GM21529 (cell line): ENCODE measurements around the gene TSC22D4.
"Not testable (repeated sequence)": the region's sequence is repeated elsewhere in the genome, so short reads cannot be mapped to it uniquely, and the experiment has no call there.

ENCODE experiments used
- ATAC-seq: cut with Tn5 transposase; IDR thresholded peaks from one replicate; pipeline ENCODE4 v1.9.1; 2021; ENCODE audit not compliant: unreplicated experiment

TSC22D4 gene

DNA sequence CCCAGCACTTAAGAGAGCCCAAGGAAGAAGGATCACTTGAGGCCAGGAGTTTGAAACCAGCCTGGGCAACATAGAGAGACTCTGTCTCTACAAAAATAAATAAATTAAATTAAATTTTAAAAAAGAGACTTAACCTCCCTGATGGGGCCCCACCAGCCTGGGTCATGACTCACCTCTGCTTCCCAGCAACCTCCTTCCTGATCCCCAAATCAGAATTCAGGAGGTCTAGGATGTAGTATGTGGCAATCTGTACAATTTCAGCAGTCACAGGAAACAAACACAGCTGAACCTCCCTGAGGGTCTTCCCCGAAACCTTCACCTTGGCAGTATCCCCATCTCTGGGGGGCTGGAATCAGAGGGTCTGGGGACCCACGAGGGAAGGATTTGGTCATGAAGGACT, 33.0 kb downstream of the TSC22D4 start:
- ATAC-seq: no peak

DNA sequence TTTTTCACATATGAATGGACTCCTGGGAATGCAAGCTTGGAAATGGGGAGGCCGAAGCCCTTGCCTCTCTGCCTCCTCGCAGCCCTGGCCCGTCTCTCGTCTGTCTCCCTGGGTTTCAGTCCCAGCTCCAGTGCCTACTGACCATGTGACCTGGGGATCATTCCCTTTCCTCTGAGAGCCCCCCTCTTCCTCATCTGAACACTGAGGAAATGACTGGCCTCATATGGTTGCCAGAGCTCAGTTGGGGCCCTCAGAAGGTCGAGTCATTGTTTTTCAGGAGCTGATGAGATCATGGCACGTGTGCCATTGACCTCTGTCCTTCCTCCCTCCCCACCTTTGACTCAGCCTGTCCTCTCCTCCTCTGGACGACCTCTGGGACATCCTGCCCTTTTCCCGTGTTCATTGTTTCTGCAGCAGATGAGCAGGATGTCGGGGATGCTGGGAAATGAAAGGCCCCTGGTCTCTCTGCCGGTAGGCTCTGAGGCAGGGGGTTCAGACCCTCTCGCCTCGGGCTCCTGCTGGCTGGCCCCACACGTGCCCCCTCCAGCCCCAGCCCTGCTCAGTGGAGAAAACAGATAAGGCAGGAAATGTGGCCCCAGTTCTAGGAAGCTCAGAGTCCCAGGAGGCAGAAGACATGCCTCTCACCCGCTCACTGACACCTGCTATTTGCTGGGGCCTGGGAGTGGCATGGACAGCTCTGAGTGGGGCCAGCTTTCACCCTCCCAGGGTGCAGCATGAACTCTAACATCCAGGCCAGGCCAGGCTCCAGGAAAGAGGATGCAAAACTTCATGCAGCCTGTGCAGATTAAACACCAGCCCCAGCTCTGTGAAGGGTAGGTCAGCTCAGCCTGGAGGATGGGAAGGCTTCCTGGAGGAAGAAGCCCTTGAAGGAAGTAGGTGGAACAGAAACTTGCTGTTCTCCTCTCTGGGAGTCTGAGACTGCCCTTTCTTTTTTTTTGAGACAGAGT, 34.4 kb downstream of the TSC22D4 start:
- no peak for ATAC-seq

DNA sequence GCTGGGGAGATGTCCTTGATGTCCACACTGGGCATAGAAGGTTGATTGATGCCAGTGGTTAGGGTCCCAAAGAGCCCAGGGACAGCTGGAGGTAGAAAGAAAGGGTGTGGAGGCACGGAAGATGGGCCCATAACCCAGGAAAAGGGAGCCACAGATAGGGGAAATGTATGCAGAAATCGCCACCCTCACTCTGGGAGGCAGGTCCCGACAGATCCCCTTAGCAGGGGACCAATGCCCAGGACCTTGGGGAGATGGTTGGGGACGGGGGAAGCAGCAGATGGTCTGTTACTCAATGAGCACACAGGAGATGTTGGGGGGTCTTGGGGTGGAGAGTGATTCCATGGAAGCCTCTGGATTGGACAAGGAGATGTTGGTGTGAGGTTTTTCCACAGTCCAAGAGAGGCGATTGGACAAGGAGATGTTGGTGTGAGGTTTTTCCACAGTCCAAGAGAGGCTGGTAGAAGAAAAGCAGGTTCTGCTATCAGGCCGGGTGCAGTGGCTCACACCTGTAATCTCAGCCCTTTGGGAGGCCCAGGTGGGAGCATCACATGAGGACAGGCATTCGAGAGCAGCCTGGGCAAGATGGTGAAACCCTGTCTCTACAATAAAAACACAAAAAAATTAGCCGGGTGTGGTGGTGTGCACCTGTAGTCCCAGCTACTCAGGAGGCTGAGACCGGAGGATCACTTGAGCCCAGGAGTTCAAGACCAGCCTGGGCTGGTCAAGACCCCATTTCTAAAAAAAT, 35.7 kb downstream of the TSC22D4 start:
- no peak for ATAC-seq

DNA sequence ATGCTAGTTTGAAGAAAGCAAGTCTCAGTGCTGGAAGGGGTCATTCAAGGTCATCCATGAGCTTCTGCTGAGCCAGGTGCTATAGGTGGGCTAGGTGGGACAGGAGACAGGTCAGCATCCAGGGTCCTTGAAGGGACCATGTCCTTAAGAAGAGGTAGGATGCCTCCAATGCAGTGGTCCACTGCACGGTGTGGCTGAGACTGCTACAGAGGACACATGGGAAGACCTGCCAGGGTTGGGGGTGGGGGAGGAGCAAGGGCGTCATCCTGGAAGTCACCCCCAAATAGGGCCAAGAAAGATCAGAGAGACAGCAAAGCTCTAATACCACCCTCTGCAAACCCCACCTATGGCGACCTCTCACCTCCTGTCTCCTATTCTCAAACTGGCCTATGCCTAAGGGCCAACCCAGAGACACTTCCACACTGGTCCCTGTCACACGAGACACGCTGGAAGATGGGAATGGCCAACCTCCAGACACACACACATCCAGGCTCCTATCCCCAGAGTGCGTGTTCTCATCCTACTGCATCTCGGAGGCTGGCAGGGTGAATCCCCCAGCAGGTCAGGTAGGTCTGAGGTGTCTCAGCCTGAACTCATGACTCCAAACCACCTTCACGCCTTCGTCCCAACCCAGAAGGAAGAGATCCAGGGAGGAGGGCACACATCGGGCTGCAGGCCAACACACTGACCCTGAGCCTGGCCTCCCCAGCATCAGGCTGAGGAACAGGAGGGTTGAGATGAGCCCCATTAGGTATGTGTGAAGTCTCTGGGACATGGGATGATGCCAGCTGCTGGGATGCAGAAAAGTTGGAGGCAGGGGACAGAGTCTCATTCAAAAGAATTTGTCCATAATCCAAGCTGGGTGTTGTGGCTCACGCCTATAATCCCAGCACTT, 37.1 kb downstream of the TSC22D4 start:
- no peak for ATAC-seq

DNA sequence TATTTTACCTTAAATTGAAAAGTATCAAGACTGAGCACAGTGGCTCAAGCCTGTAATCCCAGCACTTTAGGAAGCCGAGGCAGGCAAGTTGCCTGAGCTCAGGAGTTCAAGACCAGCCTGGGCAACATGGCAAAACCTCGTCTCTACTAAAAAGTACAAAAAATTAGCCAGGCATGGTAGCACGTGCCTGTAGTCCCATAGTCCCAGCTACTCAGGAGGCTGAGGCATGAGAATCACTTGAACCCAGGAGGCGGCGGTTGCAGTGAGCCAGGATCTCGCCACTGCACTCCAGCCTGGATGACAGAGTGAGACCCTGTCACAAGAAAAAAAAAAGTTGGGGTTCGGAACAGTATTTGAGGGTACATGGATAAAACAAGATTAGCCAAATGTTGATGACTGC, 39.8 kb downstream of the TSC22D4 start:
- not testable (repeated sequence) for ATAC-seq

DNA sequence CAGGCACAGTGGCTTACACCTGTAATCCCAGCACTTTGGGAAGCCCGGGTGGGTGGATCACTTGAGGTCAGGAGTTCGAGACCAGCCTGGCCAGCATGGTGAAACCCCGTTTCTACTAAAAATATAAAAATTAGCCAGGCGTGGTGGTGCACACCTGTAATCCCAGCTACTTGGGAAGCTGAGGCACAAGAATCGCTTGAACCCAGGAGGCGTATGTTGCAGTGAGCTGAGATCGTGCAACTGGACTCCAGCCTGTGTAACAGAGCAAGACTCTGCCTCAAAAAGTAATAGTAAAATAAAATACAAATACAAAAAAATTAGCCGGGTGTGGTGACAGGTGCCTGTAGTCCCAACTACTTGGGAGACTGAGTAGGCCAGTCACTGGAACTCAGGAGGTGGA, 40.3 kb downstream of the TSC22D4 start:
- ATAC-seq: not testable (repeated sequence)

DNA sequence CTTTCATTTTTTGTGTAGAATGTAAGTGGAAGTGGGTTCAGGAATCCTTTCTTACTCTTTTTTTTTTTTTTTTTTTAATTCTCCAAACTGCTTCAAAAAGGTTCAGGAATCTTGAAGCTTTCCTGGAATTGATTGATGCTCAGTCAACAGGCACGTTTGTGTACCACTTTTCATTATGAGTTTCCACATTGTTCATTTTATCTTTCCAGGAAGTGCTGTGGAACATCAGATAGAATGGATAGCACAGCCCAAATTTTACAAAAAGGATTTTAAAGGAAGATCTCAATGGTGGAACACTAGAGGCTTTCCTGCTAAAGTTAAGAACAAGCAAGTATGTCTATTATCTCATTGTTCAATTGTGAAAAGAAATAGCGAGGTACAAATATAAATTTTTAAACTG, 40.8 kb downstream of the TSC22D4 start:
- no peak for ATAC-seq

DNA sequence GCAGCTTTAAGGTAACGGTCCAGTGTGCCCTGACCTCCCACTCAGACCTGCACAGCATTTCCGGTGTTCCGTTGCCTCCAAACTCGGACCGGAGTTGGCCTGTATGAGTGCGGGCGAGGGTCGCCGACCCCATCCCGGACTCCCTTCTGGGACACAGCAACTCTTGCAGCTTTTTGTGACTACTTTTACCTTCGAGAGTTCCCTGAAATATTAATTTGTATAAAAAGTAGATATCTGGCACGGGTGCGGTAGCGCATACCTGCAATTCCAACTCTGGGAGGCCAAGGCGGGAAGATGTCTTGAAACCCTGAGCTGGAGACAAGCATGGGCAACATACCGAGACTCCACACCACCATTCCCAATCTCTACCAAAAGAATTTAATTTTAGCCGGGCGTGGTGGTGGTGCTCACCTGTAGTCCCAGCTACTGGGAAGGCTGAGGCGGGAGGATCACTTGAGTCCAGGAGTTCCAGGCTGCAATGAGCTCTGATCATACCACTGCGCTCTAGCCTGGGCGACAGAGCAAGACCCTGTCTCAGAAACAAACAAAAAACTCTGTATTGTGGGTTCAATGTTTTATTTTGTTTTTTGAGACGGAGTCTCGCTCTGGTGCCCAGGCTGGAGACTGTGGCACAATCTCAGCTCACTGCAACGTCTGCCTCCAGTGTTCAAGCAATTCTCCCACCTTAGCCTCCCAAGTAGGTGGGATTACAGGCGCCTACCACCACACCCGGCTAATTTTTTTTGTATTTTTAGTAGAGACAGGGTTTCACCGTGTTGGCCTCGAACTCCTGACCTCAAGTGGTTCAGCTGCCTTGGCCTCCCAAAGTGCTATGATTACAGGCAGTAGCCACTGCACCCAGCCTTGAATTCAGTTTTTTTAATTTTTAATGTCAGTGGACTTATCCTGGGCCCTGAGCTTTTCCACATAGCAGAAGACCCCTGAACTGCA, 41.6 kb downstream of the TSC22D4 start:
- no peak for ATAC-seq

DNA sequence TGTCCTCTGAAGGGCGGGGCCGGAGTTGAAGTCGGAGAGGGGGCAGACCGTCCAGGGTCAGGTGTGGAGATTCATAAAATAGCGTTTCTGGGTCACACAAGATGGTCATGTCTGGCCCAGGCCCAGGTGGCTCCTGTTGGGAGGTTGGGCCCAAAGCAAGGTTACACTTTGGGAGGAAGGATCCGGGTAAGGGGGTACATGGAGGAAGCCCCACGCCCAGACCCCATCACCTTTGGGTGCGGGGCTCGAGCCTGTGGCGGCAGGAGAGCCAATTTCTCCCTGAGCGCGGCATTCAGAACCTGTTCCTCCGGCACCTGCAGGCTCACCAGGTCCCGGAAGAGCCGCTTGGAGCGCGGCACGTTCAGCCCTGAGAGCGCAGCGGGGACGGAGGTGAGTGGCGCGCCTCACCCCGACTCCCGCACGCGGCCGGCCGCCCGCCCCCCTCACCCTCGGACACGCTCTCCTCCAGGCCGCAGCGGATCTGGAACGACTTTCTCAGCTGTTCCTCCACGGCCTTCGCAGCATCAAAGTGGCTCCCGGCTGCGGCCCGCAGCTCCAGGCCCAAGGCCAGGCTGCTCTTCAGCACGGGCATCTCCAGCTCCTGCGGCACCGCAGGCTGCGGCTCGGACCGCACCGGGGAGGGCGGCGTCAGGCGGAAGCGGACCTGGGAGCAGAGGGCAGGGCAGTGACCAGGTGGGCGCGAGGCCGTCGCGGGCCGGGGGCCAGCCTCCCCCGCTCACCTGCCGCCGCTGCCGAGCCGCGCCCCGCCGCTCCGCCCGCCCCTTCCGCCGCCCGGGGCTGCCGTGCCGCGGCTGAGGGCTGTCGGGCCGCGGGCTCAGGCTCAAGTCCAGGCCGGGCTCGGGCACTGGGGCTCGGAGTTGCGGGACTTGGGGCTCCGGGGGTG, 43.4 kb downstream of the TSC22D4 start:
- ATAC-seq: peak; percentile 29

DNA sequence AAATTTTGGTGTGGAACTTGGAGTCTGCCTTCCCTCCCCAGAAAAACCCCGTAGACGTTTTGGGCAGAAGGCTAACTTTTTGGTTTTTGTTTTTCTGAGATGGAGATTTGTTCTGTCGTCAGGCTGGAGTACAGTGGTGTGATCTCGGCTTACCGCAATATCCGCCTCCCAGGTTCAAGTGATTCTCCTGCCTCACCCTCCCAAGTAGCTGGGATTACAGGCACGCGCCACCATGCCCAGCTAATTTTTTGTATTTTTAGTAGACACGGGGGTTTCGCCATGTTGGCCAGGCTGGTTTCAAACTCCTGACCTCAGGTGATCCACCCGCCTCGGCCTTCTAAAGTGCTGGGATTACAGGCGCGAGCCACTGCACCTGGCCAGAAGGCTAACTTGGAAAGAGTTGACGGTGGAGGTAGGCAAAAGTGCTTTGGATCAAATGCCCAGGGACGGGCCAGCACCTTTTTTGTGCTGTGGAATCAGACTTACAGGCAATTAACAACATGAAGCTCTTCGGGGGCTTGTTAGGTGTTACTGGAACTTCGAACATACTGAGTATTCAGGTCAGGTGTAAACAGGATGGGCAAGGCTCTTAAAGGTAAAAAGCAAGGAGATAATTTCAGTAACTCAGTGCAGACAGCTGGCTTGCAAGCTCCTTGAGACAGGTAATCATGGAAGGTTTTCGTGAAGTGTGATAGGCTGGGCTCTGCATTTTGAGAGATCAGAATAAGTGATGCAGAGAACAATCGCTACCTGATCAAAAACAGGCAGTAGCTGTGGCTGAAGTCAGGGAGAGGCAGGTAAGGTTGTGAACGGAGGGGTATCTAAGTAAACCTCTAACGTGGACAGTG, 44.5 kb downstream of the TSC22D4 start:
- no peak for ATAC-seq

DNA sequence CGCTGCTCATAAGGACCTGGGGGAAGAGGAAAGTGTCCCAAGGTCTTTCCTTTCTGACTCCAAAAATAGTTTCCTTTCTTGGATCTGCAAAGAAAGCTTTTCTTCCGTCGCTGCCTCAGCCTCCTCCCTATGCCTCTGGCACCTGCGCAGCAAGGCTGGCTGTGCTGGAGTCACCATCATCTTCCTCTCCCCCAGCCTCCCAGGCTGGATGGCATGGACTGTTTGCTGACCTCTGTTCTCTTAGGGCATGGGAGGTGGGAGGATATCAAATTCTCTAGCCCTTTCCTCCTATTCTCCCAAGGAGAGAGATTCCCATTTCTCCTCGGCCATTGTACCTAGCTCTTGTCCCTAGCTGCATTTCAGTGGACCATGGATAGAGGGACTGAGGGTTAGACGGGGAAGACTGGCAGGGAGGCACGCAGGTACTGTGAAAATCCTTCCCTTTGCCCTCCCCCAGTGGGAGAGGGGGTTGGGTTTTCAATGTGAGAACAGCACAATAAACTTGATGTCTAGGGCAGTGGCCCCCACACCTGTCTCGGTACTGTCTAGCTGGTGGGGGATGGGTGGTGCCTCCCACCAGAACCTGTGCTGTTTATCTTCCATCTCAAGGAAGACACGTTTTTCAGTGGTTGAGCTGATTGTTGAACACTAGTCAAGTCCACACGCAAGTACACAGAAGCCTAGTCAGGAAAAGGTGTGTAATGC, 45.3 kb downstream of the TSC22D4 start:
- no peak for ATAC-seq

DNA sequence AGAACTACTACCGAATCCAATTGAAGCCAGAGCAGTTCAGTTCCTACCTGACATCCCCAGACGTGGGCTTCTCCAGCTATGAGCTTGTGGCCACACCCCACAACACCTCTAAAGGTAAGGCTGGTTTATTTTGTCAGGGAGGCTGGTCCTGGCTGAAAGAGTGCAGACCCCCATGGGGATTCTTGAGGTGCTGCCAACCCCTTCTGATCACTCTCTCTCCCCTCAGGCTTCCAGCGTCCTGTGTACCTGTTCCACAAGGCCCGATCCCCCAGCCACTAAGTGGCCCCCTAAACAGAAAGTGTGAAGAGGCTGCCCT, 45.8 kb downstream of the TSC22D4 start:
- no peak for ATAC-seq

DNA sequence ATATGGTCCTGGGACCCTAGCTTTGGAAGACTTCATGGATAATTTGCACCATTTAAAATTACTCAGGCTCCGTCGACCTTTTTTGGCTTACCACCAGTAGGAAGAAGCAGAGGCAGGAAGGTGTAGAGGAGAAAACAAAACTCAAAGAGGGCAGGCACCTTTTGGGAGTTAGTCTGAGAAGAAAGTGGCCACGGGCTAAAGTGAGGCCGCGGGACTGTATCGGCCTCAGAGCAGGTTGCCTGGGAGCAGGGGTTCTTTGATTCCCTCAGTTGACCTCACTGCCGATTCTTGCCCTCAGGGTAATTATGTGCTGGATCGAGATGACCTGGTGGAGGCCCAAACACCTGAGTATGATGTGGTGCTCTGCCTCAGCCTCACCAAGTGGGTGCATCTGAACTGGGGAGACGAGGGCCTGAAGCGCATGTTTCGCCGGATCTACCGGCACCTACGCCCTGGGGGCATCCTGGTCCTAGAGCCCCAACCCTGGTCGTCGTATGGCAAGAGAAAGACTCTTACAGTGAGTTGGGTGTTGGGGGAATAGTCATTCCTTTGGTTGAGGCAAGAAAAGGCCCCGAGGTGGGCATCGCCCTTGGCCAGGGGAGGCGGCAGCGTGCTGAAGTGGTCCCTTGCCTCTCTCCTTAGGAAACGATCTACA, 46.3 kb downstream of the TSC22D4 start:
- ATAC-seq: no peak

DNA sequence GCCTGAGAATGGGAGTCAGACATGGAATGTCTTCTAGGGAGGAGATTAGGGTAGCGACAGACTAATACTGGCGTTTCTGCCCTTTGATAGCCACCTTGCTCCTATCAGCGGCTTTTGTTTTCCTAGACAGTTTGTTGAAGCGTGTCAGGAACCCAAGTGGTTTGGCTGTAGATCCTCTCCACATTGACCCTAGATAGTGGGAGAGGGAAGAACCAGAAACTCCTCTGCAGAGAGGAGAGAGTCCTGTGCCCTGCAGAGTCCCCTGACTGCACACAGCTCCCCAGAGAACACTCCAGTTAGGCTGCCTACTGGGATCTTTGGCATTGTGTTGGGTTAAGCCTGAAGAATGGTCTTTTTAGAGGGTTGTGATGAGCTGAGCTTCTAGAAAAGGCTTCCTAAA, 47.0 kb downstream of the TSC22D4 start:
- ATAC-seq: no peak

DNA sequence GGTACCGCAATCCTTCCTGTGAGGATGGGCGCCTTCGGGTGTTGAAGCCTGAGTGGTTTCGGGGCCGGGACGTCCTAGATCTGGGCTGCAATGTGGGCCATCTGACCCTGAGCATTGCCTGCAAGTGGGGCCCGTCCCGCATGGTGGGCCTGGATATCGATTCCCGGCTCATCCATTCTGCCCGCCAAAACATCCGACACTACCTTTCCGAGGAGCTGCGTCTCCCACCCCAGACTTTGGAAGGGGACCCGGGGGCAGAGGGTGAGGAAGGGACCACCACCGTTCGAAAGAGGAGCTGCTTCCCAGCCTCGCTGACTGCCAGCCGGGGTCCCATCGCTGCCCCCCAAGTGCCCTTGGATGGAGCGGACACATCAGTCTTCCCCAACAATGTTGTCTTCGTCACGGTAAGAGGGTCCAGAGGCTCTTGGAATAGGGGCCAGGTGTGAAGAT, 47.7 kb downstream of the TSC22D4 start:
- no peak for ATAC-seq

DNA sequence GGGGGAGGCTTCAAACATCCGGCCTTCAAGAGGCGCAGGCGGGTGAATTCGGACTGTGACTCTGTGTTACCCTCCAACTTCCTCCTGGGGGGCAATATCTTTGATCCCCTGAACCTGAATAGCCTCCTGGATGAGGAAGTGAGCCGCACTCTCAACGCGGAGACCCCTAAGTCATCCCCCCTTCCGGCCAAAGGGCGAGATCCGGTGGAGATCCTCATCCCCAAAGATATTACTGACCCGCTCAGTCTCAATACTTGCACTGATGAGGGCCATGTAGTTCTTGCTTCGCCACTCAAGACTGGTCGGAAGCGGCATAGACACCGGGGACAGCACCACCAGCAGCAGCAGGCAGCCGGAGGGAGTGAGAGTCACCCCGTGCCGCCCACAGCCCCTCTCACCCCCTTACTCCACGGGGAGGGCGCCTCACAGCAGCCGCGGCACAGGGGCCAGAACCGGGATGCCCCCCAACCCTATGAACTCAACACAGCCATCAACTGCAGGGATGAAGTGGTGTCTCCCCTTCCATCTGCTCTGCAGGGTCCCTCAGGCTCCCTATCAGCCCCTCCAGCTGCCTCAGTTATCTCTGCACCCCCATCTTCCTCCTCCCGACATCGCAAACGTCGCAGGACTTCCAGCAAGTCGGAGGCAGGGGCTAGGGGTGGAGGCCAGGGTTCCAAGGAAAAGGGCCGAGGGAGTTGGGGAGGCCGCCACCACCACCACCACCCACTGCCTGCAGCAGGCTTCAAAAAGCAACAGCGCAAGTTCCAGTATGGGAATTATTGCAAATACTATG, 48.3 kb downstream of the TSC22D4 start:
- peak; percentile 1 for ATAC-seq
